C4-2B (cell line): Measurements from ENCODE around the gene KCNMB2.
A peak's percentile ranks its signal among the peaks of the same experiment; 100 is the strongest.

Experiments used
- H3K27ac ChIP-seq: fragments of 450-650 bp; 2 replicates; pipeline ENCODE4 v1.5.1; 2017
- ZFX ChIP-seq: fragments of 450-650 bp; IDR thresholded peaks from 2 replicates; pipeline ENCODE4 v1.6.1; 2017
- TF ChIP-seq, protein P1 (sequence below): fragments of 450-650 bp; conservative IDR thresholded peaks from 2 replicates; pipeline ENCODE4 v1.5.1; 2017; ENCODE audit warnings: mild to moderate bottlenecking

KCNMB2 gene

DNA sequence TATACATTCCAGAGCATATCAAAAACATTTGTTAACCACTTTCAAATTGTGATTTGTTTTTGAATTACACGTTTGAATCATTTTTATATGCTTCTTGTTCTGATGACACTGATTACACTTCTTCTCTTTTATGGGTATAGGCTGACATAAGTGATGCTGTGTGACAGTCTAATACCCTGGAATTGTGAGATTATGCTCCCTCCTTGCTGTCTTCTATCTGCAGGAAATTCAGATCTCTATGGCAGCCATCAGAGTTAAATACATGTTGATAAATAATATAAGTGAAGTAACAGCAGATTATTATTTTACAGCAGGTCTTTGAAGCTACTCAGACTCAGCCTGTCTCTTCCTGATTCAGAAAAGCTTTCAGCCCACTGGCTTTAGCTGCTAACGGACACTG, 286.5 kb downstream of the KCNMB2 start:
- TF ChIP-seq ZFX, result no peak
- TF ChIP-seq, protein P1, sequence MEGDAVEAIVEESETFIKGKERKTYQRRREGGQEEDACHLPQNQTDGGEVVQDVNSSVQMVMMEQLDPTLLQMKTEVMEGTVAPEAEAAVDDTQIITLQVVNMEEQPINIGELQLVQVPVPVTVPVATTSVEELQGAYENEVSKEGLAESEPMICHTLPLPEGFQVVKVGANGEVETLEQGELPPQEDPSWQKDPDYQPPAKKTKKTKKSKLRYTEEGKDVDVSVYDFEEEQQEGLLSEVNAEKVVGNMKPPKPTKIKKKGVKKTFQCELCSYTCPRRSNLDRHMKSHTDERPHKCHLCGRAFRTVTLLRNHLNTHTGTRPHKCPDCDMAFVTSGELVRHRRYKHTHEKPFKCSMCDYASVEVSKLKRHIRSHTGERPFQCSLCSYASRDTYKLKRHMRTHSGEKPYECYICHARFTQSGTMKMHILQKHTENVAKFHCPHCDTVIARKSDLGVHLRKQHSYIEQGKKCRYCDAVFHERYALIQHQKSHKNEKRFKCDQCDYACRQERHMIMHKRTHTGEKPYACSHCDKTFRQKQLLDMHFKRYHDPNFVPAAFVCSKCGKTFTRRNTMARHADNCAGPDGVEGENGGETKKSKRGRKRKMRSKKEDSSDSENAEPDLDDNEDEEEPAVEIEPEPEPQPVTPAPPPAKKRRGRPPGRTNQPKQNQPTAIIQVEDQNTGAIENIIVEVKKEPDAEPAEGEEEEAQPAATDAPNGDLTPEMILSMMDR, result no peak
- peak overlapping the region; percentile 69 for H3K27ac ChIP-seq

DNA sequence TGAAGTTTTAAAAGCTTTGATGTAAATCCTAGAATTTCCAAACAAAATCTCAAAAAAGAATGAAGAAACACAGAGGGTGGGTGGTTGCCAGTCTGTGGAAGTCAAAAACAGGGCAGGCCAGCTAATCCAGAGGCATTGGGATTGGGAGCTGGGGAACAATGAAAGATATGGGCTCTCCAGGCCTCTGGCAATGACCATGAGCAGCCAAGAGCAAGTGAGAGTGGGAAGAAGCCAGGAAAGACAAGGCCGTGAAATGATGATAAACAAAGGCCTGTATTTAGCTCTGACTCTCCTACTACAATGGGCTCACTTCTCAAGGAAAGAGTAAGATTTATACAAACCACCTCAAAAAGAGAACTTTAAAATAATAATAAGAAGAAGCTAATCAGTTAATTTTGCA, 286.9 kb downstream of the KCNMB2 start:
- peak overlapping the region; percentile 69 for H3K27ac ChIP-seq
- no peak for TF ChIP-seq ZFX
- TF ChIP-seq, protein P1, result no peak

DNA sequence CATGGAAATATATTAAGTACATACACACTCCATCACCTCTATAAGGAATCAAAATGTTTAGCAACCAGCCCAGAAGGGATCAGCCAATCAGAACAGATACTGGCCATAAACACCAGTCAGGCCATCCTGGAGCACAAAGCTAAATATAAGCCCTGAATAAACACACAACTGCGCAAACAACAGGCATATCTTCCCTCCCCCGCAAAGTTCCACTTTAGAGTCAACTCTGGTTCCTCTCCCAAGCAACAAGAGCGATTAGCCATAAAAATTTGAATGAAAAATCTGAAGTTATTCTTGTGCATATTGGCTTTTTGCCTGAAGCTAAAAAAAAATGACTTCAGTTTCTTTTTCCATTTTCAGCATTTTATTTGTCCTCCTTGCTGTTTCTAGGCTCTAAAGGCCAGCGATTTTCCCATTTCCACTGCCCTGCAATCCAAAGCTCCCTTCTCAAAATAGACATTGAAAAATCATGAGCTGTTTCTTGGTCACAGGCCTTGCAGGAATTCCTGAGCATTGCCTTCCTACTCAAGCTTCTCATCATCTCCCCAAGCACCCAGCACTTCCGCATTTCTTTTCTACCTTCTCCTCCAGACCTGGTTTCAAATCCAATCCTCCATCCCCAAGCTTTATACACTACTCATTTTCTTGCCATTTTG, 287.5 kb downstream of the KCNMB2 start:
- H3K27ac ChIP-seq, result peak overlapping the region; percentile 69
- TF ChIP-seq, protein P1, result no peak
- TF ChIP-seq ZFX, result no peak

DNA sequence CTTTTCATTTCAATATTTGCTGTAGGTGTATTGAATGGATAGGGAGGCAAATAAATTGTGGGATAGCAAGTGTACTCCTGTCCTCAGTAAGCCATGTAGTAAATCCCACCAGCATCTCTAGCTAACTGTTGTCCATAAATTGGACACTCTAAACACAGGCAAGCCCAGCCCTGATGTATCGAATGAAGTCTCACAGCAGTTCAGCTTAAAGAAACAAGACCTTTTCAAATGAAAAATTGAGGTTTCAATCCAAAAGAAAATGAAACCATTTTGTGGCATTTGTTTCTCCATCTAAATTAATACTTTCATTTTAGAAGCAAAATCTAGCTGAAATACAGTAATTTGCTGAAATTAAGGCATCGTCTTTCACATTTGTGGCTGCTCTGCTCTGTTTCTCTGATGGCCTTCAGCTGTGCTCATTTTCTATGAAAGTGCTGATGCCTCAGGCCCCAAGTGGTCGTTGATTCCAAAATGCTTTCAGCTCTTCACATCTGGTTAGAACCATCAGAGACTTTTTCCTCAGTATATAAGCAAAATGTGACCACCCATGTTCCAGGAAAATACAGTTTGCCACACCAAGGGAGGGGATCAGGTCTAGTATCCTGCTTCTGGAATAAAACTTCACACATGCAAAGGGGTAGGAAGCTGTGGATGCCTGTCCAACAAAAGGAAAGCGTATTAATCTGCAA, 290.3 kb downstream of the KCNMB2 start:
- no peak for TF ChIP-seq ZFX
- TF ChIP-seq, protein P1, result no peak
- no peak overlapping the region for H3K27ac ChIP-seq

DNA sequence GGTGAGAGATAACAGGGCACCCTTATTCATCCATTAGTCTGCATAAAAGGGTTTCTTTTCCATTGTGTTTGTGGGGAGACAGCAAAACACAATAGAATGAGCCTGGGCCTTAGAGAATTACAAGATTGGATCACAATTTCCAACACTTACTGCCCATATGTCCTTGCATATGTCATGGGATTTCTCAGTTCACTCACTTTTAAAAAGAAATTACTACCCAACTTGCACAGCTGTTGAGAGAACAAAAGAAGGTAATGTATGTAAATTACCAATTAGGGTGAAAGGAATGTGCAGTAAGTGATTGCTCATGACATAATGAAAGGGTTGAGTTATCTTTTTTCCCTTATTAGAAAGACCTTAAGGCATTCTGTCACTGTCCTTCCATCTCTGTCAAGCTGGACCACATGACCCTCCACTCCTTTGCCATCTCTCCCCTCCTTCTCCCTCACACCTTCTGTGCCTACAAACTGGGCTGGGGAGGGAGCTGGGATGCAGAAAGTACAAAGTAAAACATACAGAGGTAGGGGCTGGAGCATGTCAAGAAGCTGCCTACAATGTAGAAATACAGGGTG, 291.1 kb downstream of the KCNMB2 start:
- TF ChIP-seq, protein P1, result no peak
- TF ChIP-seq ZFX, result no peak

DNA sequence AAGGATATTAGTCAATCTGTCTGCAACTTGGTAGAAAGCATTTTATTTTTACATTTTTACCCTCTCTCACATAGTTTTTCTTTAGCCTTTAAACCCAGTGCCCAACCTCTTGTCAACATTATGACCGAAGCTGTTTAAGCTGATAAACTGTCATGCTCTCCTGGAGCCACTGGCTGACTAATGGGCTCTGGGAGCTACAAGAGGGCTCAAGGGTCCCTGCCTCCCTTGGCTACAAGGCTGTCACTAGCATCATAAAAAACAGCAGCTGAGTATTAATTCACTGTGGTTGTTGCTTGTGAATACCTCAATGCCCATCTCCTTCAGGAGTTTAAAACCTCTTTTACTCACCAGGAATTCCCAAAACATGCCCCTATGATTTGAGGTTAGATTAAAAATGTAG, 297.5 kb downstream of the KCNMB2 start:
- H3K27ac ChIP-seq, result no peak overlapping the region

More for the DNA sequence above, 291.1 kb downstream of the KCNMB2 start:
- H3K27ac ChIP-seq, result no peak overlapping the region

More for the DNA sequence above, 297.5 kb downstream of the KCNMB2 start:
- TF ChIP-seq, protein P1, result no peak
- no peak for TF ChIP-seq ZFX
